ENCODE measurements around the gene CHD9.

- TF ChIP-seq POLR2A (IDR thresholded peaks at IDR 0.05) (no peak), CTCF (IDR thresholded peaks at IDR 0.05) (no peak)
These were observed 251.0 kb downstream of the CHD9 start for GRCh38 chr16:53305743-53306142.
